LNCAP (cell line): ENCODE results near the gene NFATC1.

Experiments used
- CTCF ChIP-seq: fragments of 450-650 bp; IDR thresholded peaks from 2 replicates; pipeline ENCODE4 v1.5.1; 2017; ENCODE audit warnings: mild to moderate bottlenecking

NFATC1 gene

GRCh38 chr18:79496978-79497637 lies 101.4 kb downstream of the NFATC1 start:
- TF ChIP-seq CTCF = no peak

DNA sequence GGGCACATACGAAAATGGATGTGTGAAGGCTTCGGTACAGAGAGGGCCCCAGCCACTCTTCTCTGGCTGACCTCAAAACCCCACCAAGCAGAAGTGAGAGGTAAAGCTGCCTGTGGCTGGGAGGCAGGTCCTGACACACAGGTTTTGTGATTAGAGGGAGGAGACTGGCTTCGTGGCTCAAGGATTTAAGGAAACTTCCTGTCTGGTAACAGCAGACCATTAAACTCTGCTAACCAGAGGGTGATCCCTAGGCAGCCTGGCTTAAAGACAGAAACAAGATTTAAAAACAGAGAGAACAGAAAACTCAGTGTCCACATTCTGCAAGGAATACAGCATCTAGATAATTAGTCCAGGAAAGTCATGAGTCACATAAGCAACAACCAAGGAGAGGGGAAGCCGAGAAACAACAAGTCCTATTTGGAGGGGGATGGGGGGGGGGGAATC lies 101.9 kb downstream of the NFATC1 start:
- no peak for TF ChIP-seq CTCF

- TF ChIP-seq CTCF = no peak
Observed at GRCh38 chr18:79498662-79499061, 102.9 kb downstream of the NFATC1 start.

- no peak for TF ChIP-seq CTCF
Observed at GRCh38 chr18:79501006-79501405, 105.3 kb downstream of the NFATC1 start.

DNA sequence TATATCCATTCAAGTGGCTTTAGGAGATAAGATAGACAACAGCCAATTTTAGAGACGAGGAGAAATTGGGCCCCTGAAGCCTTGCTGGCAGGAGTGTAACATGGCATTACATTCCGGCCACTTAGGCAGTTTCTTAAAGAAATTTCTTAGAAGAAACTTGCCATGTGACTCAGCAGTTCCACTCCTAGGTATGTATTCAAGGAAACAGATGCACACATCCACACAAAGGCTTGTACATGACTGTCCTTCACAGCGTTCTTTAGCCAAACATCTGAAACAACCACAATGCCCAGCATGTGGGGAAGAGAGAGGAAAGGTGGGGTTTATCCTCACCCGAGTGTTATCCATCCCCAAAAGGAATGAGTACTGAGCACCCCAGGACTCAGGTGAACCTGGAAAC lies 107.1 kb downstream of the NFATC1 start:
- no peak for TF ChIP-seq CTCF

DNA sequence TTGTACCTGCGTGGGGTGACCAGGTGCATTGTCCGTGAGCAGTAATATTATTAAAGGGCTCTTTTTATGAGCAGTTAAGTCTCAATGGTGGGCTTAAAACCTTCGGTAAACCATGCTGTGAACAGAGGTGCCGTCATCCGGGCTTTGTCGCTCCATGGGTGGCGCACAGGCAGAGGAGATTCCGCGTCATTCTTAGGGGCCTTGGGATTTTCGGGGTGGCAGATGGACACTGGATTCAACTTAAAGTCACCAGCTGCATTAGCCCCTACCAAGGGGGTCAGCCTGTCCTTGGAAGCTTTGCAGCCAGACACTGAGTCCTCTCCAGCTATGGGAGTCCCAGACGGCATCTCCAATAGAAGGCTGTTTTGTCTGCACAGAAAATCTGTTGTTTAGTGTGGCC lies 107.7 kb downstream of the NFATC1 start:
- TF ChIP-seq CTCF = no peak

- TF ChIP-seq CTCF = no peak
Observed at GRCh38 chr18:79504034-79504433, 108.3 kb downstream of the NFATC1 start.
